Measurements from ENCODE around the gene THAP2.

THAP2 gene

DNA sequence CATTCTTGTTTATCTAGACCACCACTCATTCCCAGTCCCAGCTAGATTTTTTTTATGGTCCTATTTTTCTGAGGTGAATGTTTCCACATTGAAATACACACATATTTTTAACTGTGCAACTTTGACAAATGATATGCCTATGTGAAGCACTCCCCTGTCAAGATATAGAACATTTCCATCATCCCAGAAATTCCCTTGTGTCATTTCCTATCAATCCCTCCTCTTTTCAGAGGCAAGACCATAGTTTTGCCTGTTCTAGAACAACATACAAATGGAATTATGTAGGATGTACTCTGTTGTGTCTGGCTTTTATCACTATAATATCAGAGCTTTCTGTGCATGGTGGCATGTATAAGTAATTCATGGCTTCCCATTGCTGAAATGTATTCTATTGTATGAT is 54.5 kb downstream of the THAP2 start:
- H4K8ac ChIP-seq (ENCODE audit: low read length): no peak overlapping the region
- H2BK5ac ChIP-seq (ENCODE audit: low read depth, low read length, poor library complexity, severe bottlenecking): no peak overlapping the region
- H3K14ac ChIP-seq (ENCODE audit: low read length in 2 of 2): no peak overlapping the region
- H2BK120ac ChIP-seq (ENCODE audit: low read depth, low read length): no peak overlapping the region
- no peak overlapping the region for H3K4ac ChIP-seq (ENCODE audit: low read depth in 1 of 2, low read length in 2 of 2)
- no peaks in the 10 kb centered on the region for H3K4me1 ChIP-seq (ENCODE audit: control insufficient read depth, insufficient read depth, low read depth, low read length)
- no peak for DNase-seq
- H2BK12ac ChIP-seq (ENCODE audit: low read length in 2 of 2): no peak overlapping the region
- no peak overlapping the region for H3K18ac ChIP-seq (ENCODE audit: low read depth in 1 of 2, low read length in 2 of 2)
- H3K4me3 ChIP-seq (ENCODE audit: insufficient read depth in 1 of 2, low read depth in 1 of 2, low read length in 2 of 2): no peak overlapping the region
- H3K9me3 ChIP-seq (ENCODE audit: control insufficient read depth, low read length): no peaks in the 10 kb centered on the region
- H3K4me2 ChIP-seq (ENCODE audit: low read length, poor library complexity, severe bottlenecking): no peak overlapping the region
- no peak overlapping the region for H3K23ac ChIP-seq (ENCODE audit: low read length in 2 of 2)
- no peaks in the 10 kb centered on the region for H3K27me3 ChIP-seq (ENCODE audit: control insufficient read depth in 1 of 2, insufficient read depth in 1 of 2, low read length in 2 of 2)
- H3K79me1 ChIP-seq (replicated peaks; ENCODE audit: low read length, poor library complexity, severe bottlenecking): no peaks in the 10 kb centered on the region
- H2AK5ac ChIP-seq (ENCODE audit: low read length, severe bottlenecking): no peak overlapping the region
- no peaks in the 10 kb centered on the region for H3K36me3 ChIP-seq (ENCODE audit: control insufficient read depth in 1 of 2, insufficient read depth in 2 of 2, low read depth in 1 of 2, low read length in 2 of 2)
- no peak overlapping the region for H2BK15ac ChIP-seq (ENCODE audit: low read depth, poor library complexity, severe bottlenecking)
- no peak overlapping the region for H3K9ac ChIP-seq (ENCODE audit: low read length)
- H3K27ac ChIP-seq (ENCODE audit: low read length, poor library complexity, severe bottlenecking): no peak overlapping the region
- no peak overlapping the region for H4K91ac ChIP-seq (ENCODE audit: low read length)
- H2AFZ ChIP-seq (ENCODE audit: low read depth, low read length): no peak overlapping the region

DNA sequence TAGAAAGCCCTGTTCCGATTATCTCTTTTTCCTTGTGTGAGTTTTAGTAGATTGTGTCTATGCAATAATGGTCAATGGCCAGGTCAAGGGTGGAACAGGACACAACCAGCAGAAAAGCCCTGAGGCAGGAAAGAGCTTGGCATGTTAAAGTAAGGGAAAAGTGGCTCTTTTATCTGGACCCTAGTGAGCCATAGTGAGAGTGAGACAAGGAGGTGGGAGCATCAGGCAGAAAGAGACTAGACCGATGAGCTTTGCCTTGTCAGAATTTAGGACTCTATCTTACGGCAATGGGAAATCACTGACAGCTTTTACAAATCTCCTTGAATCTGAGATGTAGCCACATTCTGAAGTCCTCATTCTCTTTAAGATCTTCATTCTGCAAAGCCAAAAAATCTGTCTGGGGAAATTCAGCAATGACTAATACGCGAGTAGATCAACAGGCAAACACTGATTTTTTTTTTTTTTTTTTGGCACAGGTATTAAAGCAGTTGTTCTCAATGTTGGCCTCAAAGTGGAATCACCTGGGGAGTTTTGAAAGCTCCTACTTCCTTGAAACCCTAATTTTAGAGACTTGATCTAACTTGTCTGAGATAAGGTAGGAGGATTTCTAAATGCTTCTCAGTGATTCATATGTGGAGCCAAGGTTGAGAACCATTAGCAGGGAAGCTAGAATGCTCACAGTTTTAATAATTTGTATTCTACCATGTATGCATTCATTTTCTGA is 55.7 kb downstream of the THAP2 start:
- H3K4me2 ChIP-seq (ENCODE audit: low read length, poor library complexity, severe bottlenecking): no peak overlapping the region

DNA sequence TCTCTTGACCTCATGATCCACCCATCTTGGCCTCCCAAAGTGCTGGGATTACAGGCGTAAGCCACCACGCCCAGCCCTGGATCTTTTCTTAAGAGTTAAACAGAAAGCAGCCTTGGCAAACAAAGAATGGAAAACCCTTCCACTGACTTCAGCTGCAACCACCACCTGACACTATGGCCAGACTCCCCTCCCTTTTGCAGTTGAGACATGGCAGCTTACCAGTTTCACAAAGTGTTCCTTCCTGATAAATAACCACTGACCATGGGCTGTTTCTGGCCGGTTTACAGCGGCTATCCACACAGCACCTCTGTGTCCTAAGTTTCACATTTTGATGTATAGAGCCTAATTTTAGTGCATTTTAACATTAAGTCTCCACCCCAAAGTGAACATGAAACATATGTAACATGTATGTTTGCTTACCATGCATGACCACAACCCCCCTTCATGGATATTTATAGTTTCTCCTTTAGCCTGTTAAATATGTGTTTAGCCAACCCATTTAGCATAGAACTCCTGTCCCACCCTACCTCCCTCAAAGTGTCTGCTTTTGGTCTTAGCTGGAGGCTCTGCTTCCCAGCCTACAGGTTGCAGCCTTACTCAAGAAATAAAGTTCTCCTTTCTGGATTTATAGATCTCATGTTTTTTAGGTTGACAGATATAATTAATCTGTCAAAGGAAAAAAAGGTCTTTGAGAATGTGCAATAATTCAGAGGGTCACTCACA is 57.8 kb downstream of the THAP2 start:
- Histone ChIP-seq H2BK15ac (ENCODE audit: low read depth, poor library complexity, severe bottlenecking) (no peak overlapping the region), H4K8ac (ENCODE audit: low read length) (no peak overlapping the region), H4K91ac (ENCODE audit: low read length) (no peak overlapping the region), H2BK12ac (ENCODE audit: low read length in 2 of 2) (no peak overlapping the region), H3K9ac (ENCODE audit: low read length) (no peak overlapping the region), H3K14ac (ENCODE audit: low read length in 2 of 2) (no peak overlapping the region), H3K18ac (ENCODE audit: low read depth in 1 of 2, low read length in 2 of 2) (no peak overlapping the region), H3K9me3 (ENCODE audit: control insufficient read depth, low read length) (peaks cover 10% of the 10 kb centered on the region), H2AK5ac (ENCODE audit: low read length, severe bottlenecking) (no peak overlapping the region), H2BK5ac (ENCODE audit: low read depth, low read length, poor library complexity, severe bottlenecking) (no peak overlapping the region), H3K23ac (ENCODE audit: low read length in 2 of 2) (no peak overlapping the region), H3K4ac (ENCODE audit: low read depth in 1 of 2, low read length in 2 of 2) (no peak overlapping the region), H3K4me3 (ENCODE audit: insufficient read depth in 1 of 2, low read depth in 1 of 2, low read length in 2 of 2) (no peak overlapping the region), H2BK120ac (ENCODE audit: low read depth, low read length) (no peak overlapping the region), H3K79me1 (replicated peaks; ENCODE audit: low read length, poor library complexity, severe bottlenecking) (no peaks in the 10 kb centered on the region), H3K36me3 (ENCODE audit: control insufficient read depth in 1 of 2, insufficient read depth in 2 of 2, low read depth in 1 of 2, low read length in 2 of 2) (no peaks in the 10 kb centered on the region), H2AFZ (ENCODE audit: low read depth, low read length) (no peak overlapping the region), H3K27ac (ENCODE audit: low read length, poor library complexity, severe bottlenecking) (no peak overlapping the region), H3K27me3 (ENCODE audit: control insufficient read depth in 1 of 2, insufficient read depth in 1 of 2, low read length in 2 of 2) (no peaks in the 10 kb centered on the region), H3K4me1 (ENCODE audit: control insufficient read depth, insufficient read depth, low read depth, low read length) (no peaks in the 10 kb centered on the region), H3K4me2 (ENCODE audit: low read length, poor library complexity, severe bottlenecking) (no peak overlapping the region)
- DNase-seq: no peak
- 96% methylated on average over 2 of the region's 4 CpGs for WGBS

More for the DNA sequence above, 55.7 kb downstream of the THAP2 start:
- no peak overlapping the region for H4K8ac ChIP-seq (ENCODE audit: low read length)
- no peak for DNase-seq
- H3K36me3 ChIP-seq (ENCODE audit: control insufficient read depth in 1 of 2, insufficient read depth in 2 of 2, low read depth in 1 of 2, low read length in 2 of 2): no peaks in the 10 kb centered on the region
- H3K27ac ChIP-seq (ENCODE audit: low read length, poor library complexity, severe bottlenecking): no peak overlapping the region
- H3K14ac ChIP-seq (ENCODE audit: low read length in 2 of 2): no peak overlapping the region
- H2BK5ac ChIP-seq (ENCODE audit: low read depth, low read length, poor library complexity, severe bottlenecking): no peak overlapping the region
- no peak overlapping the region for H2AFZ ChIP-seq (ENCODE audit: low read depth, low read length)
- no peaks in the 10 kb centered on the region for H3K4me1 ChIP-seq (ENCODE audit: control insufficient read depth, insufficient read depth, low read depth, low read length)
- H3K9me3 ChIP-seq (ENCODE audit: control insufficient read depth, low read length): no peaks in the 10 kb centered on the region
- 98% methylated on average over 5 of the region's 5 CpGs for WGBS
- H2AK5ac ChIP-seq (ENCODE audit: low read length, severe bottlenecking): no peak overlapping the region
- no peak overlapping the region for H3K4ac ChIP-seq (ENCODE audit: low read depth in 1 of 2, low read length in 2 of 2)
- H3K79me1 ChIP-seq (replicated peaks; ENCODE audit: low read length, poor library complexity, severe bottlenecking): no peaks in the 10 kb centered on the region
- no peak overlapping the region for H2BK12ac ChIP-seq (ENCODE audit: low read length in 2 of 2)
- no peak overlapping the region for H4K91ac ChIP-seq (ENCODE audit: low read length)
- no peak overlapping the region for H2BK15ac ChIP-seq (ENCODE audit: low read depth, poor library complexity, severe bottlenecking)
- H2BK120ac ChIP-seq (ENCODE audit: low read depth, low read length): no peak overlapping the region
- no peak overlapping the region for H3K23ac ChIP-seq (ENCODE audit: low read length in 2 of 2)
- H3K18ac ChIP-seq (ENCODE audit: low read depth in 1 of 2, low read length in 2 of 2): no peak overlapping the region
- H3K27me3 ChIP-seq (ENCODE audit: control insufficient read depth in 1 of 2, insufficient read depth in 1 of 2, low read length in 2 of 2): no peaks in the 10 kb centered on the region
- H3K4me3 ChIP-seq (ENCODE audit: insufficient read depth in 1 of 2, low read depth in 1 of 2, low read length in 2 of 2): no peak overlapping the region
- H3K9ac ChIP-seq (ENCODE audit: low read length): no peak overlapping the region

DNA sequence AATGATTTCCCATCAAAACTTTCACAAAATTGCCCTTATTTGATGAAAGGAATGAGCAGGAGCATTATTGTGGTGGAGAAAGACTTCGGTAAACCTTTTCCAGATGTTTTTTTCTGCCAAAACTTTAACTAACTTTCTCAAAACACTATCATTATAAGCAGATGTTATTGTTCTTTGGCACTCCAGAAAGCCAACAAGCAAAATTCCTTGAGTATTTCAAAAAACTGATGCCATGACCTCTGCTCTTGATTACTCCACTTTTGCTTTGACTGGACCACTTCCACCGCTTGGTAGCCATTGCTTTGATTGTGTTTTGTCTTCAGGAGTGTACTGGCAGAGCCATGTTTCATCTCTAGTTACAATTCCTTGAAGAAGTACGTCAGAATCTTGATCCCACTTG is 60.9 kb downstream of the THAP2 start:
- H3K14ac ChIP-seq (ENCODE audit: low read length in 2 of 2): no peak overlapping the region
- H3K9ac ChIP-seq (ENCODE audit: low read length): no peak overlapping the region
- no peaks in the 10 kb centered on the region for H3K27me3 ChIP-seq (ENCODE audit: control insufficient read depth in 1 of 2, insufficient read depth in 1 of 2, low read length in 2 of 2)
- no peak overlapping the region for H3K4me2 ChIP-seq (ENCODE audit: low read length, poor library complexity, severe bottlenecking)
- H3K18ac ChIP-seq (ENCODE audit: low read depth in 1 of 2, low read length in 2 of 2): no peak overlapping the region
- peaks cover 10% of the 10 kb centered on the region for H3K9me3 ChIP-seq (ENCODE audit: control insufficient read depth, low read length)
- no peak overlapping the region for H4K91ac ChIP-seq (ENCODE audit: low read length)
- no peak overlapping the region for H3K4ac ChIP-seq (ENCODE audit: low read depth in 1 of 2, low read length in 2 of 2)
- H2BK15ac ChIP-seq (ENCODE audit: low read depth, poor library complexity, severe bottlenecking): no peak overlapping the region
- H2BK12ac ChIP-seq (ENCODE audit: low read length in 2 of 2): no peak overlapping the region
- H2AK5ac ChIP-seq (ENCODE audit: low read length, severe bottlenecking): no peak overlapping the region
- no peak overlapping the region for H2BK5ac ChIP-seq (ENCODE audit: low read depth, low read length, poor library complexity, severe bottlenecking)
- H2BK120ac ChIP-seq (ENCODE audit: low read depth, low read length): no peak overlapping the region
- H3K4me3 ChIP-seq (ENCODE audit: insufficient read depth in 1 of 2, low read depth in 1 of 2, low read length in 2 of 2): no peak overlapping the region
- no peak overlapping the region for H3K23ac ChIP-seq (ENCODE audit: low read length in 2 of 2)
- DNase-seq: no peak
- no peak overlapping the region for H3K27ac ChIP-seq (ENCODE audit: low read length, poor library complexity, severe bottlenecking)
- 83% methylated on average over 2 of the region's 3 CpGs for WGBS
- no peak overlapping the region for H2AFZ ChIP-seq (ENCODE audit: low read depth, low read length)
- no peak overlapping the region for H4K8ac ChIP-seq (ENCODE audit: low read length)
- no peaks in the 10 kb centered on the region for H3K4me1 ChIP-seq (ENCODE audit: control insufficient read depth, insufficient read depth, low read depth, low read length)
- no peaks in the 10 kb centered on the region for H3K79me1 ChIP-seq (replicated peaks; ENCODE audit: low read length, poor library complexity, severe bottlenecking)
- H3K36me3 ChIP-seq (ENCODE audit: control insufficient read depth in 1 of 2, insufficient read depth in 2 of 2, low read depth in 1 of 2, low read length in 2 of 2): no peaks in the 10 kb centered on the region

All from mesenchymal stem cell (in vitro differentiated cells and primary cell).